GM23338 (cell line): Measurements from ENCODE around the gene SLIT1. TPM values are rescaled to one million over a fixed set of nuclear protein-coding genes. Genes with fewer than 3 reads are reported as not detected.

ENCODE experiments used
- ATAC-seq: fragments of 200-7000 bp; cut with Tn5 transposase; 3 replicates; pipeline ENCODE4 v1.9.1; 2020
- DNase-seq: peaks from one replicate; pipeline ENCODE4 v3.0.0-alpha.2; 2015; ENCODE audit warnings: low spot score
- H2AFZ ChIP-seq: fragments of 200-600 bp; sonication (generic); 2 replicates; pipeline ENCODE4 v1.8.0; 2016; ENCODE audit warnings: antibody characterized with exemption, mild to moderate bottlenecking, moderate library complexity
- H3F3A ChIP-seq: fragments of 200-600 bp; sonication (generic); replicated peaks from 2 replicates; pipeline ENCODE4 v1.8.0; 2017; ENCODE audit warnings: antibody characterized with exemption, mixed run types, low read depth
- H3K27ac ChIP-seq: fragments of 200-600 bp; sonication (generic); 2 replicates; pipeline ENCODE4 v1.6.1; 2016; ENCODE audit warnings: low read depth
- H3K27me3 ChIP-seq: fragments of 200-600 bp; sonication (generic); 2 replicates; pipeline ENCODE4 v1.8.0; 2016; ENCODE audit warnings: mild to moderate bottlenecking, mixed run types, moderate library complexity; ENCODE audit not compliant: insufficient read depth
- H3K36me3 ChIP-seq: fragments of 200-600 bp; sonication (generic); 2 replicates; pipeline ENCODE4 v1.8.0; 2016; ENCODE audit warnings: mild to moderate bottlenecking; ENCODE audit not compliant: insufficient read depth
- H3K4me1 ChIP-seq: fragments of 200-600 bp; sonication (generic); 2 replicates; pipeline ENCODE4 v1.8.0; 2016; ENCODE audit warnings: mild to moderate bottlenecking, moderate library complexity; ENCODE audit not compliant: insufficient read depth
- H3K4me2 ChIP-seq: fragments of 200-600 bp; sonication (generic); 2 replicates; pipeline ENCODE4 v1.7.1; 2017; ENCODE audit warnings: mixed run types
- H3K4me3 ChIP-seq: fragments of 200-600 bp; sonication (generic); 2 replicates; pipeline ENCODE4 v1.6.1; 2016; ENCODE audit warnings: mixed run types
- H3K79me2 ChIP-seq: fragments of 200-600 bp; sonication (generic); replicated peaks from 2 replicates; pipeline ENCODE4 v1.8.0; 2017; ENCODE audit warnings: mild to moderate bottlenecking; ENCODE audit not compliant: insufficient read depth
- H3K9me2 ChIP-seq: fragments of 200-600 bp; sonication (generic); 2 replicates; pipeline ENCODE4 v1.8.0; 2017; ENCODE audit not compliant: insufficient read depth
- H4K20me1 ChIP-seq: fragments of 200-600 bp; sonication (generic); replicated peaks from 2 replicates; pipeline ENCODE4 v1.8.0; 2017; ENCODE audit warnings: mild to moderate bottlenecking; ENCODE audit not compliant: insufficient read depth
- H3K27ac Mint-ChIP-seq: 2 replicates; pipeline ENCODE4 v1.8.0; 2020; ENCODE audit warnings: inconsistent platforms, mild to moderate bottlenecking, moderate library complexity, mixed read lengths
- H3K27me3 Mint-ChIP-seq: 3 replicates; pipeline ENCODE4 v1.8.0; 2022; ENCODE audit warnings: low read depth, mild to moderate bottlenecking, moderate library complexity, mixed read lengths, inconsistent platforms; ENCODE audit not compliant: insufficient read depth, poor library complexity
- H3K36me3 Mint-ChIP-seq: 3 replicates; pipeline ENCODE4 v1.8.0; 2021; ENCODE audit warnings: low read depth, mild to moderate bottlenecking, inconsistent platforms, moderate library complexity, mixed read lengths
- H3K4me1 Mint-ChIP-seq: 3 replicates; pipeline ENCODE4 v1.8.0; 2020; ENCODE audit warnings: mild to moderate bottlenecking, inconsistent platforms, mixed read lengths
- H3K4me3 Mint-ChIP-seq: 3 replicates; pipeline ENCODE4 v1.8.0; 2021; ENCODE audit warnings: moderate library complexity, mild to moderate bottlenecking, inconsistent platforms, mixed read lengths
- H3K9me3 Mint-ChIP-seq: 3 replicates; pipeline ENCODE4 v1.8.0; 2020; ENCODE audit warnings: moderate library complexity, mild to moderate bottlenecking, inconsistent platforms, mixed read lengths
- EZH2phosphoT487 ChIP-seq: fragments of 200-600 bp; sonication (generic); IDR thresholded peaks from one replicate; pipeline ENCODE4 v1.8.1; 2018; ENCODE audit warnings: antibody characterized with exemption; ENCODE audit not compliant: unreplicated experiment
- NANOG ChIP-seq: IDR thresholded peaks from 2 replicates; pipeline ENCODE4 v1.6.1; 2016; ENCODE audit warnings: antibody characterized with exemption, borderline replicate concordance
- STAT1 ChIP-seq: IDR thresholded peaks from one replicate; pipeline ENCODE4 v1.6.1; 2016; ENCODE audit warnings: antibody characterized with exemption; ENCODE audit not compliant: unreplicated experiment
- ZNF114 ChIP-seq: fragments of 250-450 bp; sonication (Bioruptor Pico); IDR thresholded peaks from 2 replicates; pipeline ENCODE4 v1.5.0; 2020; ENCODE audit warnings: mild to moderate bottlenecking, moderate library complexity
- polyA plus RNA-seq: library from polyadenylated mRNA; unstranded; fragments of >200 nt; fragmentation: Nextera tagmentation; extraction: Ambion mirVana; gene quantifications from 2 replicates; pipeline ENCODE4 v1.2.1, GENCODE V29; 2016
- total RNA-seq: library from RNA; depleted of rRNA; stranded (reverse); fragments of >200 nt; shearing (Covaris generic); gene quantifications from 2 replicates; pipeline ENCODE4 v1.2.3, GENCODE V29; 2014
- TF ChIP-seq, protein P1 (sequence below): IDR thresholded peaks from one replicate; pipeline ENCODE4 v1.6.1; 2018; ENCODE audit warnings: antibody characterized with exemption; ENCODE audit not compliant: unreplicated experiment
- TF ChIP-seq, protein P2 (sequence below): fragments of 250-450 bp; sonication (Bioruptor Pico); IDR thresholded peaks from 2 replicates; pipeline ENCODE4 v1.5.0; 2020; ENCODE audit warnings: mild to moderate bottlenecking, moderate library complexity

Gene SLIT1
- total and polyA plus RNA-seq, 2 experiments from 2014 or later: 0.76 to 1.7 TPM

DNA sequence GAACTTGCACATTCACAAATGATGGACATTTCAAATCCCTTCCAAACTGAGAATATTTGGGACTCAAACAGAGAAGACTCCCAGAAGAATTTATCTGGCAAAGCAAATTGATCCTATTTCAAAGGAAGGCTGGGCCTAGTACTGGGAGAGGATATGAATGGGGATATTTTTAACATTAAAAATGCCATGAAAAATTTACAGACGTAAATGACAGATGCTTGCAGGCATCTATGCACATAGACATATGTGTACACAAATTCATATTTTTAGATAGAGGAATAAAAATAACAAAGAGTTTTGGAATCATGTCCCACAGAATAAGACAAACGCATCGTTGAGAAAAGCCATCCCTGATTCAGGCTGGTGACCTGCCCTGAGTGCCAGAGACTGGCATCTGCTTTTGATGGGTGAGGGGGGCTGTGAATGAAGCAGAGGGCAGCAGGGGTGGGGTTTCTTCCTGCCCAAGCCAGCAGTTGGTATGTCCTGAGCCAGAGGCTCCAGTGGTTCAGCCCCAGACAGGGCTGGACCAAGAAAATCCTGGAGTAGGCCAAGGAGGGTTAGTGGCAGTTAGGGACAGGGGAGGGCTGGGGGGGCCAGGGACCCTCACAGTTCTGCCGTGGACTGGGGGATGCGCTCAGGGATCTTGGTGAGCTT is 138.5 kb downstream of the SLIT1 start:
- Histone ChIP-seq H3K27me3 (no peaks in the 10 kb centered on the region), H2AFZ (no peak overlapping the region), H3K79me2 (no peaks in the 10 kb centered on the region), H3F3A (no peaks in the 10 kb centered on the region), H4K20me1 (no peaks in the 10 kb centered on the region), H3K4me1 (no peaks in the 10 kb centered on the region), H3K4me3 (no peak overlapping the region), H3K36me3 (no peaks in the 10 kb centered on the region), H3K9me2 (no peaks in the 10 kb centered on the region), H3K4me2 (no peak overlapping the region), H3K27ac (no peak overlapping the region)
- ATAC-seq (no peak), DNase-seq (no peak)
- TF ChIP-seq STAT1: no peak
- TF ChIP-seq, protein P1, sequence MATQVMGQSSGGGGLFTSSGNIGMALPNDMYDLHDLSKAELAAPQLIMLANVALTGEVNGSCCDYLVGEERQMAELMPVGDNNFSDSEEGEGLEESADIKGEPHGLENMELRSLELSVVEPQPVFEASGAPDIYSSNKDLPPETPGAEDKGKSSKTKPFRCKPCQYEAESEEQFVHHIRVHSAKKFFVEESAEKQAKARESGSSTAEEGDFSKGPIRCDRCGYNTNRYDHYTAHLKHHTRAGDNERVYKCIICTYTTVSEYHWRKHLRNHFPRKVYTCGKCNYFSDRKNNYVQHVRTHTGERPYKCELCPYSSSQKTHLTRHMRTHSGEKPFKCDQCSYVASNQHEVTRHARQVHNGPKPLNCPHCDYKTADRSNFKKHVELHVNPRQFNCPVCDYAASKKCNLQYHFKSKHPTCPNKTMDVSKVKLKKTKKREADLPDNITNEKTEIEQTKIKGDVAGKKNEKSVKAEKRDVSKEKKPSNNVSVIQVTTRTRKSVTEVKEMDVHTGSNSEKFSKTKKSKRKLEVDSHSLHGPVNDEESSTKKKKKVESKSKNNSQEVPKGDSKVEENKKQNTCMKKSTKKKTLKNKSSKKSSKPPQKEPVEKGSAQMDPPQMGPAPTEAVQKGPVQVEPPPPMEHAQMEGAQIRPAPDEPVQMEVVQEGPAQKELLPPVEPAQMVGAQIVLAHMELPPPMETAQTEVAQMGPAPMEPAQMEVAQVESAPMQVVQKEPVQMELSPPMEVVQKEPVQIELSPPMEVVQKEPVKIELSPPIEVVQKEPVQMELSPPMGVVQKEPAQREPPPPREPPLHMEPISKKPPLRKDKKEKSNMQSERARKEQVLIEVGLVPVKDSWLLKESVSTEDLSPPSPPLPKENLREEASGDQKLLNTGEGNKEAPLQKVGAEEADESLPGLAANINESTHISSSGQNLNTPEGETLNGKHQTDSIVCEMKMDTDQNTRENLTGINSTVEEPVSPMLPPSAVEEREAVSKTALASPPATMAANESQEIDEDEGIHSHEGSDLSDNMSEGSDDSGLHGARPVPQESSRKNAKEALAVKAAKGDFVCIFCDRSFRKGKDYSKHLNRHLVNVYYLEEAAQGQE: no peak
- no peak overlapping the region for H3K4me3 Mint-ChIP-seq
- H3K9me3 Mint-ChIP-seq: no peaks in the 10 kb centered on the region
- H3K27me3 Mint-ChIP-seq: peaks cover 5% of the 10 kb centered on the region
- H3K36me3 Mint-ChIP-seq: no peaks in the 10 kb centered on the region
- peaks cover 24% of the 10 kb centered on the region for H3K4me1 Mint-ChIP-seq
- 0 out of 2 replicates have a peak overlapping the region, but pooled peaks have one; percentile 59 for H3K27ac Mint-ChIP-seq

DNA sequence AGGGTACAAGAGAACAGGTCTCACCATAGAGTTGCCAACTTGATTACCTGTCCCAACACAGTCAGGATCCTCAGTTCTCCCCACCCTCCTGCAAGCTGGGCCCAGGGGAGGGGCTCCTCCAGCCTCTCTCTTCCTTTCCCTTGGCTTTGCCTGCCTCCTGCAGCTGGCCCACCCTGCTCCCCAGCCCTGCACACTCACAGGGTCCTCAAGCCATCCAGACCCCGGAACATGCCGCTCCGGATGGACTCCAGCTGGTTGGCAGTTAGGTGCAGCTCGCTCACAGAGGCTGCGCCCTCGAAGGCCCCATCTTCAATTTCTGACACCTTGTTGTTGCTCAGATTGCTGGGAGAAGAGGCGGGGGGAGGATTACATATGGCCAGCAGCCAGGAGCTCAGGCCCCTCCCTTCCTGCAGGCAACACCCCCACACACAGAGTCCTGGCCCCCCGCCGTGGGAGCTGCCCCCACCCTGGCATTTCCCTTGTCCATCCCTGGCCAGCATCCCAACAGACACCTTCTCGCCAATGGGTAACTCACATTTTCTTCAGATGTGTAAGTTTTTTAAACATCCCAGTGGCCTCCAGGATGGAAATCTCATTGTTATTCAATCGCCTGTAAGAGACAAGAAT is 139.2 kb downstream of the SLIT1 start:
- Histone ChIP-seq H3F3A (no peaks in the 10 kb centered on the region), H3K9me2 (no peaks in the 10 kb centered on the region), H3K4me1 (no peaks in the 10 kb centered on the region), H2AFZ (no peak overlapping the region), H4K20me1 (no peaks in the 10 kb centered on the region), H3K4me3 (no peak overlapping the region), H3K27me3 (no peaks in the 10 kb centered on the region), H3K4me2 (no peak overlapping the region), H3K79me2 (no peaks in the 10 kb centered on the region), H3K27ac (no peak overlapping the region), H3K36me3 (no peaks in the 10 kb centered on the region)
- Mint-ChIP-seq H3K36me3 (no peaks in the 10 kb centered on the region), H3K27me3 (peaks cover 8% of the 10 kb centered on the region), H3K4me3 (no peak overlapping the region), H3K27ac (peak overlapping the region; percentile 59; the same call in 1 of the 2 replicates), H3K9me3 (no peaks in the 10 kb centered on the region), H3K4me1 (peaks cover 28% of the 10 kb centered on the region)
- no peak for ATAC-seq
- no peak for DNase-seq
- TF ChIP-seq, protein P2, sequence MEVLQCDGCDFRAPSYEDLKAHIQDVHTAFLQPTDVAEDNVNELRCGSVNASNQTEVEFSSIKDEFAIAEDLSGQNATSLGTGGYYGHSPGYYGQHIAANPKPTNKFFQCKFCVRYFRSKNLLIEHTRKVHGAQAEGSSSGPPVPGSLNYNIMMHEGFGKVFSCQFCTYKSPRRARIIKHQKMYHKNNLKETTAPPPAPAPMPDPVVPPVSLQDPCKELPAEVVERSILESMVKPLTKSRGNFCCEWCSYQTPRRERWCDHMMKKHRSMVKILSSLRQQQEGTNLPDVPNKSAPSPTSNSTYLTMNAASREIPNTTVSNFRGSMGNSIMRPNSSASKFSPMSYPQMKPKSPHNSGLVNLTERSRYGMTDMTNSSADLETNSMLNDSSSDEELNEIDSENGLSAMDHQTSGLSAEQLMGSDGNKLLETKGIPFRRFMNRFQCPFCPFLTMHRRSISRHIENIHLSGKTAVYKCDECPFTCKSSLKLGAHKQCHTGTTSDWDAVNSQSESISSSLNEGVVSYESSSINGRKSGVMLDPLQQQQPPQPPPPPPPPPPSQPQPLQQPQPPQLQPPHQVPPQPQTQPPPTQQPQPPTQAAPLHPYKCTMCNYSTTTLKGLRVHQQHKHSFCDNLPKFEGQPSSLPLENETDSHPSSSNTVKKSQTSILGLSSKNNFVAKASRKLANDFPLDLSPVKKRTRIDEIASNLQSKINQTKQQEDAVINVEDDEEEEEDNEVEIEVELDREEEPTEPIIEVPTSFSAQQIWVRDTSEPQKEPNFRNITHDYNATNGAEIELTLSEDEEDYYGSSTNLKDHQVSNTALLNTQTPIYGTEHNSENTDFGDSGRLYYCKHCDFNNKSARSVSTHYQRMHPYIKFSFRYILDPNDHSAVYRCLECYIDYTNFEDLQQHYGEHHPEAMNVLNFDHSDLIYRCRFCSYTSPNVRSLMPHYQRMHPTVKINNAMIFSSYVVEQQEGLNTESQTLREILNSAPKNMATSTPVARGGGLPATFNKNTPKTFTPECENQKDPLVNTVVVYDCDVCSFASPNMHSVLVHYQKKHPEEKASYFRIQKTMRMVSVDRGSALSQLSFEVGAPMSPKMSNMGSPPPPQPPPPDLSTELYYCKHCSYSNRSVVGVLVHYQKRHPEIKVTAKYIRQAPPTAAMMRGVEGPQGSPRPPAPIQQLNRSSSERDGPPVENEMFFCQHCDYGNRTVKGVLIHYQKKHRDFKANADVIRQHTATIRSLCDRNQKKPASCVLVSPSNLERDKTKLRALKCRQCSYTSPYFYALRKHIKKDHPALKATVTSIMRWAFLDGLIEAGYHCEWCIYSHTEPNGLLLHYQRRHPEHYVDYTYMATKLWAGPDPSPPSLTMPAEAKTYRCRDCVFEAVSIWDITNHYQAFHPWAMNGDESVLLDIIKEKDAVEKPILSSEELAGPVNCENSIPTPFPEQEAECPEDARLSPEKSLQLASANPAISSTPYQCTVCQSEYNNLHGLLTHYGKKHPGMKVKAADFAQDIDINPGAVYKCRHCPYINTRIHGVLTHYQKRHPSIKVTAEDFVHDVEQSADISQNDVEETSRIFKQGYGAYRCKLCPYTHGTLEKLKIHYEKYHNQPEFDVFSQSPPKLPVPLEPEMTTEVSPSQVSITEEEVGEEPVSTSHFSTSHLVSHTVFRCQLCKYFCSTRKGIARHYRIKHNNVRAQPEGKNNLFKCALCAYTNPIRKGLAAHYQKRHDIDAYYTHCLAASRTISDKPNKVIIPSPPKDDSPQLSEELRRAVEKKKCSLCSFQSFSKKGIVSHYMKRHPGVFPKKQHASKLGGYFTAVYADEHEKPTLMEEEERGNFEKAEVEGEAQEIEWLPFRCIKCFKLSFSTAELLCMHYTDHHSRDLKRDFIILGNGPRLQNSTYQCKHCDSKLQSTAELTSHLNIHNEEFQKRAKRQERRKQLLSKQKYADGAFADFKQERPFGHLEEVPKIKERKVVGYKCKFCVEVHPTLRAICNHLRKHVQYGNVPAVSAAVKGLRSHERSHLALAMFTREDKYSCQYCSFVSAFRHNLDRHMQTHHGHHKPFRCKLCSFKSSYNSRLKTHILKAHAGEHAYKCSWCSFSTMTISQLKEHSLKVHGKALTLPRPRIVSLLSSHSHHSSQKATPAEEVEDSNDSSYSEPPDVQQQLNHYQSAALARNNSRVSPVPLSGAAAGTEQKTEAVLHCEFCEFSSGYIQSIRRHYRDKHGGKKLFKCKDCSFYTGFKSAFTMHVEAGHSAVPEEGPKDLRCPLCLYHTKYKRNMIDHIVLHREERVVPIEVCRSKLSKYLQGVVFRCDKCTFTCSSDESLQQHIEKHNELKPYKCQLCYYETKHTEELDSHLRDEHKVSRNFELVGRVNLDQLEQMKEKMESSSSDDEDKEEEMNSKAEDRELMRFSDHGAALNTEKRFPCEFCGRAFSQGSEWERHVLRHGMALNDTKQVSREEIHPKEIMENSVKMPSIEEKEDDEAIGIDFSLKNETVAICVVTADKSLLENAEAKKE (CRISPR knock-in tag): no peak
- TF ChIP-seq, protein P1: no peak
- TF ChIP-seq STAT1 (no peak), NANOG (no peak), ZNF114 (CRISPR knock-in tag) (no peak), EZH2phosphoT487 (no peak)
